Effector memory CD4-positive, alpha-beta T cell (primary cell): Measurements from ENCODE around the gene HEG1.

Experiments
- DNase-seq, 3 donors: peaks; one replicate each; pipeline ENCODE4 v3.0.0-alpha.2; 2020
- H3K27ac ChIP-seq: 2 replicates; pipeline ENCODE4 v1.7.0; 2013; ENCODE audit warnings: mild to moderate bottlenecking, low read length, moderate library complexity; ENCODE audit not compliant: insufficient read depth, poor library complexity, severe bottlenecking
- H3K27me3 ChIP-seq: replicated peaks from 2 replicates; pipeline ENCODE4 v1.7.0; 2013; ENCODE audit warnings: mild to moderate bottlenecking, low read length; ENCODE audit not compliant: insufficient read depth, control insufficient read depth, poor library complexity, severe bottlenecking
- H3K36me3 ChIP-seq: 2 replicates; pipeline ENCODE4 v1.7.0; 2013; ENCODE audit warnings: mild to moderate bottlenecking, low read length, moderate library complexity; ENCODE audit not compliant: control insufficient read depth, insufficient read depth
- H3K4me1 ChIP-seq: 2 replicates; pipeline ENCODE4 v1.7.0; 2013; ENCODE audit warnings: low read length, mild to moderate bottlenecking; ENCODE audit not compliant: control insufficient read depth, insufficient read depth, poor library complexity, severe bottlenecking
- H3K4me3 ChIP-seq: 2 replicates; pipeline ENCODE4 v1.7.0; 2013; ENCODE audit warnings: low read length, low read depth, mild to moderate bottlenecking; ENCODE audit not compliant: insufficient read depth, poor library complexity, severe bottlenecking
- H3K9me3 ChIP-seq: 2 replicates; pipeline ENCODE4 v1.7.0; 2013; ENCODE audit warnings: mild to moderate bottlenecking, low read length, moderate library complexity; ENCODE audit not compliant: control insufficient read depth

The HEG1 gene

DNA sequence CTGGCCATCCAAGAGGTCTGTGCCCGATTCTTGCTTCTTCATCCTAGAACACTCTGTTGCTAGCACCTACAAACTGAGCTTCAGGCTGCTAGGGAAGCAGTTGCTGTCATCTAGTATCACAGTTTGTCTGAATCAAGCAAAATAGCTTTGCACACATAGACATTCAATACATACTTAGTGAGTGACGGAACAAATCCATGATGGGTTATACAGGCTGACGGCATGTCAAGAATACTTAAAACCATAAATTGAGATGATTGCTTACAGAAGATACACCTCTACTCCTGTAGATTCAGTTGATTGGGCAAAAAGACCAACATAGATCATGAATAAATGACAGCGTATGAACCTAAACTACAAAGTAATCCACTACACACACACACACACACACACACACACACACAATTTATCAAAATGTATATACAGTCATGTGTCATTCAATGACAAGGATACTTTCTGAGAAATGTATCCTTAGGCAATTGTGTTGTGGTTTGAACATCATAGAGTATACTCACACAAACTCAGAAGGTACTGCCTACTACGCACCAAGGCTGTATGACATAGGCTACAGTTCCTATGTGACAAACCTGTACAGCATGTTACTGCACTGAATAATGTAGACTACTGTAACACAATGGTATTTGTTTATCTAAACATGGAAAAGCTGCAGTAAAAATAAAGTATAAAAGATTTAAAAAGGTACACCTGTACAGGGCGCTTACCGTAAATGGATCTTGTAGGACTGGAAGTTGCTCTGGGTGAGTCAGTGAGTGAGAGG lies 14.4 kb upstream of the HEG1 start:
- Histone ChIP-seq H3K27ac (no peak overlapping the region), H3K4me3 (no peak overlapping the region), H3K27me3 (no peaks in the 10 kb centered on the region), H3K4me1 (no peaks in the 10 kb centered on the region), H3K36me3 (no peaks in the 10 kb centered on the region), H3K9me3 (no peaks in the 10 kb centered on the region)
- no peak for DNase-seq

DNA sequence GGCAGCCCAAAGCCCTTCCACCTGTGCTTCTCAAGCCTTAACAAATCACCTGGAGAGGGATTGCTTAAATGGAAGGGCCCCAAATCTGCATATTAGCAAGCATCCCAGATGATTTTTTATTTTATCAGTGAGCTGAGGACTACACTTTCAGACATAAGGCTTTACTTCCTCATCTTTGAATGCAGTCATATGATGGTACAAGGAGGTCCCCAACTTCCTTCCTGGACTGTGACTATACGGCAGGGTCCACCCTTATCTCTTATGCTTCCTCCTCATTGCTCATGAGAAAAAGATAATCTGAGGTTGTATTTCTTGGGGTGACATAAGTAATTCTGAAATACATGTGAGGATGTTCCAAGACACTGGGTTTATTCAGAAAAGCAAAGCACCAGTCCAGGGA lies 13.7 kb upstream of the HEG1 start:
- H3K27me3 ChIP-seq: no peaks in the 10 kb centered on the region
- no peaks in the 10 kb centered on the region for H3K4me1 ChIP-seq
- no peak overlapping the region for H3K27ac ChIP-seq
- H3K36me3 ChIP-seq: no peaks in the 10 kb centered on the region
- no peak for DNase-seq
- H3K4me3 ChIP-seq: no peak overlapping the region
- no peaks in the 10 kb centered on the region for H3K9me3 ChIP-seq

- H3K4me1 ChIP-seq: no peaks in the 10 kb centered on the region
- H3K27me3 ChIP-seq: no peaks in the 10 kb centered on the region
- no peaks in the 10 kb centered on the region for H3K36me3 ChIP-seq
- no peaks in the 10 kb centered on the region for H3K9me3 ChIP-seq
- no peak overlapping the region for H3K4me3 ChIP-seq
- no peak overlapping the region for H3K27ac ChIP-seq
- no peak for DNase-seq
Measured at GRCh38 chr3:125068265-125068664, 12.5 kb upstream of the HEG1 start.

DNA sequence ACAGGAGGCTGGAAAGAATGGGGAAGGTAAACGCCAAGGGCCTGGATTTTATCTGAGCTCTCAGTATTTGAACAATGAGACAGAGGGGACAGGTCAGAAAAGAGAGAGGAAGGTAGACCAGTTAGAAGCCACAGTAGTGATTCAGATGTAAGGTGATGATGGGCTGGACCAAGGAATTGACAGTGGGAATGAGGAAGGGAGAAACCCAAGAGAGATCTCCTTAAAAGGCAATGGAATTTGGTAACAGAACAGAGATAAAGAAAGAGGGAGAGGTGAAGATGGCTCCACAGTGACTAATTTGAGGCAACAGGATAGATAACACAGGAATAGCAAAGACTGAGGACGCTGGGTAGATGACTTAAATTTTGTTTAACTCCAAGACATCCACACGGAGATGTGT lies 11.4 kb upstream of the HEG1 start:
- H3K9me3 ChIP-seq: no peaks in the 10 kb centered on the region
- H3K27ac ChIP-seq: no peak overlapping the region
- no peak for DNase-seq
- H3K4me1 ChIP-seq: no peaks in the 10 kb centered on the region
- H3K4me3 ChIP-seq: no peak overlapping the region
- H3K27me3 ChIP-seq: no peaks in the 10 kb centered on the region
- no peaks in the 10 kb centered on the region for H3K36me3 ChIP-seq

DNA sequence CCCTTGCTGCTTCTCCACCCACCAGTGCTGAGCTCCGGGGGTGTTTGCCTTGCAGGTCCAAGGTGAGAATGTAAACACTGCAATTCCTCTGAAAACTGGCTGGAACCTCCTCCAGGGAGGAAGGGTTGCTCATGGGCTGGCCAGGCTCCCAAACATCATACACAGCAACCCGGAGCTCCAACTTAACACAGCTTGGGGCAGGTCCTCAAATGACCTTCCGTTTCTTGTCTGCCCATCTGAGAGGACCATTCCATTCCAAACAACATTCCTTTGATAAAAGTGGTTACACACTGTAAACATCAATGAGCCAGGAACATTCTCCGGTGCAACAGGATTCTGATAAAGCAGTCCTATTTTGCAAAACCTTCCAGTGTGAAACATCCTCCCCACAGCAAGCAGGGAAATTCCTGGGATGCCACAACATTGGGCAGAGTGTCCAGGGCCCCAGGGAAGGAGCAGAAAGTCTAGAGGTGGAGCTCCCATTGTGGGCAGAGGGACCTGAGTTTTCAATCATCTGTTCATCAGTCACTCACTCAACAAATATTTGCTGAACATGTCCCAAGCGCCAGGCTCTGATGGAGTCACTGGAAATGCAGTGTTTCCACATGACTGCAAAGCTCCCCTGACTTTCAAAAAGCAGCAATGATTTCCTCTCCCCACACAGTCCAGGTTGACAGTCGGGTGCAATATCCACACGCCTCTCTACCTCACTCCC lies 7.3 kb upstream of the HEG1 start:
- no peak for DNase-seq
- Histone ChIP-seq H3K27me3 (peaks cover 3% of the 10 kb centered on the region), H3K4me3 (no peak overlapping the region), H3K4me1 (no peaks in the 10 kb centered on the region), H3K36me3 (no peaks in the 10 kb centered on the region), H3K27ac (no peak overlapping the region), H3K9me3 (no peaks in the 10 kb centered on the region)

GRCh38 chr3:125061646-125062045 lies 5.8 kb upstream of the HEG1 start:
- H3K27me3 ChIP-seq: peaks cover 3% of the 10 kb centered on the region
- no peaks in the 10 kb centered on the region for H3K9me3 ChIP-seq
- no peaks in the 10 kb centered on the region for H3K36me3 ChIP-seq
- H3K27ac ChIP-seq: no peak overlapping the region
- H3K4me3 ChIP-seq: no peak overlapping the region
- no peak for DNase-seq
- H3K4me1 ChIP-seq: peaks cover 1% of the 10 kb centered on the region

DNA sequence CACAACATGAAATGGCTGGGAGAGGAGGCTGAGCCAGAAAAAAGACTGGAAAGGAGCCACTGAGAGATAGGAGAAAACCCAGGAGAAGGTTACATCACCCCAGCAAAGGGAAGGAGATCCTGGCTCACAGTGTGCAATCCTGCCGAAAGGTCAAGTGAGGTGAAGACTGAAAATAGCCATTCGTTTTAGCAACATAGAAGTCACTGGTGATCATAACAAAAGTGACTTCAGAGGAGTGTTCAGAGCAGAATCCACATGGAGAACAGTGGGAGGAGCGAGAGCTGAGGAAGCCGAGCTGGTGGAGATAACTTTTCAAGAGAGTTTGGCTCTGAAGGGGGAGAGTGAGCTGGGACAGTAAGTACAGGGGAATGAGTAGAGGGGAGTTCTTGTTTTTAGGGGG lies 5.4 kb upstream of the HEG1 start:
- H3K4me3 ChIP-seq: no peak overlapping the region
- H3K27ac ChIP-seq: no peak overlapping the region
- DNase-seq: no peak
- H3K9me3 ChIP-seq: no peaks in the 10 kb centered on the region
- H3K27me3 ChIP-seq: peaks cover 3% of the 10 kb centered on the region
- no peaks in the 10 kb centered on the region for H3K36me3 ChIP-seq
- H3K4me1 ChIP-seq: peaks cover 6% of the 10 kb centered on the region

DNA sequence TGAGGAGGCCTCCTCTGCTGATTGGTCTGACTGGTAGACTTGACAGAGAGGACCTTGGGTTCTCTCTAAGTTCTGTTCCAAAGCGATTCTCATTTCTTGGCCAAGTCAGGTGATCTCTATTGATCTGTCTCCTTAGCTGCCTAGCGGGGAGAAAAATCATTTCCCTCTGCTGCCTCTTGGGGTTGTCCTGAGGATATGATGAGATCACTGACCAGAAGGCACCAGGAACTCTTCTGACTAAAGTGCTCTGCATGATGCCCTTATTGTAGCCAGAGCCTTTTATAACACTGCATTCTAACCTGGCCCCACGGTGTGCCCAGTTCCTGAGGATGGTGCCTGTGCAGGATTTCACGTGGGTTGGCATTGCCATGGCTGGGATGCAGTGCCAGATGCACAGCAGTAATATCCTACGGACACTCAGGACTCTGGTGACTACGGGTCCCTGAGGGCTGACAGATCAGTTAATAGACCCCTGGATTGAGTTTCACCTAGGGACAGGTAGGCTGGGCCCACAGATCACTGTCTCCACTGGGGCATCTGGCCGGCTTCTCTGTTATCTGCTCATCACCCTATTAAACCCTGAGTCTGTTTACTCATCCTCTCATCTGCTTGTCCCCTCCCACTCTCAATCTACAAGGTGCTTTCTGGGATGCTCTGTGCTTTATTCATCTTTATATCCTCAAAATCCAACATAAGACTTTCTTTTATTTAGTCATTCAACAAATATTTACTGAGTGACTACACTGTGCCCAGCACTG lies 3.9 kb upstream of the HEG1 start:
- H3K4me3 ChIP-seq: no peak overlapping the region
- H3K36me3 ChIP-seq: no peaks in the 10 kb centered on the region
- no peak for DNase-seq
- no peak overlapping the region for H3K27ac ChIP-seq
- no peaks in the 10 kb centered on the region for H3K9me3 ChIP-seq
- H3K27me3 ChIP-seq: peaks cover 3% of the 10 kb centered on the region
- H3K4me1 ChIP-seq: peaks cover 7% of the 10 kb centered on the region

GRCh38 chr3:125058959-125059358 lies 3.2 kb upstream of the HEG1 start:
- peaks cover 11% of the 10 kb centered on the region for H3K4me1 ChIP-seq

GRCh38 chr3:125058529-125058928 lies 2.7 kb upstream of the HEG1 start:
- no peak overlapping the region for H3K27ac ChIP-seq
- H3K36me3 ChIP-seq: no peaks in the 10 kb centered on the region
- H3K4me3 ChIP-seq: no peak overlapping the region

More at GRCh38 chr3:125058959-125059358, 3.2 kb upstream of the HEG1 start:
- H3K4me3 ChIP-seq: no peak overlapping the region
- no peak for DNase-seq
- H3K27me3 ChIP-seq: peaks cover 3% of the 10 kb centered on the region
- H3K27ac ChIP-seq: no peak overlapping the region
- no peaks in the 10 kb centered on the region for H3K36me3 ChIP-seq
- H3K9me3 ChIP-seq: no peaks in the 10 kb centered on the region

More at GRCh38 chr3:125058529-125058928, 2.7 kb upstream of the HEG1 start:
- DNase-seq: no peak
- Histone ChIP-seq H3K4me1 (peaks cover 15% of the 10 kb centered on the region), H3K27me3 (peaks cover 3% of the 10 kb centered on the region), H3K9me3 (no peaks in the 10 kb centered on the region)
